ENCODE measurements around the gene IL7R. TPM values are rescaled to one million over a fixed set of nuclear protein-coding genes. Genes with fewer than 3 reads are reported as not detected.

The IL7R gene
- total RNA-seq, 2 donors from 2014 or later = 3.1 to 3.2 TPM

GRCh38 chr5:35900972-35901695, 44.4 kb downstream of the IL7R start:
- Histone ChIP-seq H3K36me3 (no peaks in the 10 kb centered on the region), H3K27ac (no peak overlapping the region), H3K9me3 (no peaks in the 10 kb centered on the region), H3K27me3 (no peaks in the 10 kb centered on the region), H3K4me1 (no peaks in the 10 kb centered on the region), H3K4me3 (no peak overlapping the region)
- no peak for DNase-seq (ENCODE audit: low spot score)
- TF ChIP-seq CTCF (IDR thresholded peaks at IDR 0.05) = no peak

- H3K27me3 ChIP-seq = no peaks in the 10 kb centered on the region
- no peak for TF ChIP-seq CTCF (IDR thresholded peaks at IDR 0.05)
- H3K4me3 ChIP-seq = no peak overlapping the region
- no peaks in the 10 kb centered on the region for H3K9me3 ChIP-seq
- no peak overlapping the region for H3K27ac ChIP-seq
- no peaks in the 10 kb centered on the region for H3K4me1 ChIP-seq
- no peak for DNase-seq (ENCODE audit: low spot score)
- H3K36me3 ChIP-seq = no peaks in the 10 kb centered on the region
Measured at GRCh38 chr5:35902046-35902672, 45.5 kb downstream of the IL7R start.

GRCh38 chr5:35903631-35904203, 47.0 kb downstream of the IL7R start:
- no peak for TF ChIP-seq CTCF (IDR thresholded peaks at IDR 0.05)
- Histone ChIP-seq H3K4me1 (no peaks in the 10 kb centered on the region), H3K27ac (no peak overlapping the region), H3K36me3 (no peaks in the 10 kb centered on the region), H3K9me3 (no peaks in the 10 kb centered on the region), H3K4me3 (no peak overlapping the region), H3K27me3 (no peaks in the 10 kb centered on the region)
- no peak for DNase-seq (ENCODE audit: low spot score)

- no peaks in the 10 kb centered on the region for H3K9me3 ChIP-seq
- no peak for DNase-seq (ENCODE audit: low spot score)
- H3K36me3 ChIP-seq = no peaks in the 10 kb centered on the region
- no peak for TF ChIP-seq CTCF (IDR thresholded peaks at IDR 0.05)
- no peak overlapping the region for H3K4me3 ChIP-seq
- no peaks in the 10 kb centered on the region for H3K4me1 ChIP-seq
- H3K27ac ChIP-seq = no peak overlapping the region
- no peaks in the 10 kb centered on the region for H3K27me3 ChIP-seq
Measured at GRCh38 chr5:35904443-35905132, 47.9 kb downstream of the IL7R start.

- no peak for TF ChIP-seq CTCF (IDR thresholded peaks at IDR 0.05)
- Histone ChIP-seq H3K27me3 (no peaks in the 10 kb centered on the region), H3K27ac (no peak overlapping the region), H3K9me3 (peaks cover 0 to 6% of the 10 kb centered on the region in 2 donors), H3K36me3 (no peaks in the 10 kb centered on the region), H3K4me1 (no peaks in the 10 kb centered on the region), H3K4me3 (no peak overlapping the region)
- DNase-seq (ENCODE audit: low spot score) = no peak
Measured at GRCh38 chr5:35908228-35908627, 51.5 kb downstream of the IL7R start.
